ENCODE results near the gene NCBP3. TPM values are rescaled to one million over a fixed set of nuclear protein-coding genes. Genes with fewer than 3 reads are reported as not detected.

The NCBP3 gene
- total RNA-seq, 4 donors from 2014 or later: 17.3 to 31.5 (median 21.3) TPM

DNA sequence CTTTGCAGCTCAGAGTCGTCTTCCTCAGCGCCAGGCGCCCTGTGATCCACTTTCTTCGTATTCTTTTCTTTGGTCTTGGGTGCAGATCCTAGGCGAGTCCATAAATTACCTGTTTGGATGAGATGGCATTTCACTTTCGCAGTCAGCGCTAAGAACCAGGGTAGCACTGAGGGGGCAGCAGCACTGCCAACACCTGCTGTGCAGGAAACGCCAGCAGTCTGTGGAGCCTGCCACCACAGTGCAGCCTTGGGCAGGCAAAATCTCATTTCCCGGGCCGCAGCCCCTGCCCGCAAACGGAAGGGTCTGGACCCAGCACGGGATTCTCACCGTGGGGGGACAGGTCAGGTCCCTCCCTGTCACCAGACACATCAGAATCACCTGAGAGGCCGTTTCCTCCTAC, 32.9 kb downstream of the NCBP3 start:
- Histone ChIP-seq H3K27me3 (no peaks in the 10 kb centered on the region), H3K27ac (no peak overlapping the region), H3K4me1 (no peaks in the 10 kb centered on the region), H3K4me3 (no peak overlapping the region), H3K36me3 (peaks cover 6 to 98% (median 22%) of the 10 kb centered on the region in 3 donors), H3K9me3 (no peaks in the 10 kb centered on the region)
- no peak for DNase-seq (ENCODE audit: low spot score in 2 of 2)
- TF ChIP-seq POLR2A (IDR thresholded peaks at IDR 0.05): no peak
- no peak for TF ChIP-seq EP300 (IDR thresholded peaks at IDR 0.05)
- WGBS, 2 donors: 93 to 95% methylated on average over 15 of the region's 15 CpGs

DNA sequence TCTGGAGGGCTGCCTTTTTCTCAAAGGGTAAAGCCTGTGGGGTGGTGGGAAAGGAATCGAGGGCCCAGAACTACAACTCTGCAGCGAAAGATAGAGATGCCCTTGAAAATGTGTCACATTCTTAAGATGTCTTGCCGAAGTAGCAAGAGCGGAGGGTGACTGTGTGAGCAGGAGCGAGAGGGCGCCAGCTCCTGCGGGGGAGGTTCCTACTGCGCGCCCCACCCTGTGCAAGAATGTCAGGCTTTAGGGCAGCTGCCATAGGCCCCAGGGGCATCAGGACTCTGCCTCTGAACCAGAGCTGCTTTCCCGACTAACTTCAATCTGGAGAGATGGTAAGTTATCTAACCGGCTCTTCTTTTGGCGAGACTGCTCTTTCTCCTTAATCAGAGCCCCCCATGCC, 33.3 kb downstream of the NCBP3 start:
- 90 to 93% methylated on average over 12 of the region's 12 CpGs for WGBS, 2 donors
- Histone ChIP-seq H3K27me3 (no peaks in the 10 kb centered on the region), H3K27ac (no peak overlapping the region), H3K9me3 (no peaks in the 10 kb centered on the region), H3K4me3 (no peak overlapping the region), H3K4me1 (no peaks in the 10 kb centered on the region), H3K36me3 (peaks cover 6 to 98% (median 22%) of the 10 kb centered on the region in 3 donors)
- TF ChIP-seq, protein P1, sequence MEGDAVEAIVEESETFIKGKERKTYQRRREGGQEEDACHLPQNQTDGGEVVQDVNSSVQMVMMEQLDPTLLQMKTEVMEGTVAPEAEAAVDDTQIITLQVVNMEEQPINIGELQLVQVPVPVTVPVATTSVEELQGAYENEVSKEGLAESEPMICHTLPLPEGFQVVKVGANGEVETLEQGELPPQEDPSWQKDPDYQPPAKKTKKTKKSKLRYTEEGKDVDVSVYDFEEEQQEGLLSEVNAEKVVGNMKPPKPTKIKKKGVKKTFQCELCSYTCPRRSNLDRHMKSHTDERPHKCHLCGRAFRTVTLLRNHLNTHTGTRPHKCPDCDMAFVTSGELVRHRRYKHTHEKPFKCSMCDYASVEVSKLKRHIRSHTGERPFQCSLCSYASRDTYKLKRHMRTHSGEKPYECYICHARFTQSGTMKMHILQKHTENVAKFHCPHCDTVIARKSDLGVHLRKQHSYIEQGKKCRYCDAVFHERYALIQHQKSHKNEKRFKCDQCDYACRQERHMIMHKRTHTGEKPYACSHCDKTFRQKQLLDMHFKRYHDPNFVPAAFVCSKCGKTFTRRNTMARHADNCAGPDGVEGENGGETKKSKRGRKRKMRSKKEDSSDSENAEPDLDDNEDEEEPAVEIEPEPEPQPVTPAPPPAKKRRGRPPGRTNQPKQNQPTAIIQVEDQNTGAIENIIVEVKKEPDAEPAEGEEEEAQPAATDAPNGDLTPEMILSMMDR (IDR thresholded peaks at IDR 0.05): no peak
- TF ChIP-seq EP300 (IDR thresholded peaks at IDR 0.05) (no peak), POLR2A (IDR thresholded peaks at IDR 0.05) (no peak)
- DNase-seq (ENCODE audit: low spot score in 2 of 2): no peak

DNA sequence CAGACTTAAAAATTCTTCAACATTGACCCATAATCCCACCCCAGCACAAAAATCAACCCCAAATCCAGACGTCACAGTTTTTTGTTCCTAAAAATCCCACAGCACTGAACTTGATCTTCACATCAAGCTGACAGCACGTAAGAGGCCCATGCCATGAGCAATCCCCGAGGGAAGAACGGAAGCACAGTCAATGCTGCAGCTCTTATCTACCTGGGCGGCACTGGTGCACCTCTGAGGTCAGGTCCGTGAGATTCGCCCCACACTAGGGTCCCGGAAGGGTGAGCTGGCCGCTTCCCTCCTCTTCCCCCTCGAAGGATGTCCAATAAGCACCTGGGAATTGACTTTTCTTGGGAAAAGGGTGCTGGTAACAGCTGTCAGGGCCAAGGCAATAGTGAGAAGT, 33.8 kb downstream of the NCBP3 start:
- WGBS, 2 donors: 85 to 89% methylated on average over 10 of the region's 10 CpGs
- no peaks in the 10 kb centered on the region for H3K27me3 ChIP-seq
- no peak overlapping the region for H3K4me3 ChIP-seq
- no peak for TF ChIP-seq POLR2A (IDR thresholded peaks at IDR 0.05)
- TF ChIP-seq EP300 (IDR thresholded peaks at IDR 0.05): no peak
- TF ChIP-seq, protein P1 (IDR thresholded peaks at IDR 0.05): no peak
- H3K27ac ChIP-seq: no peak overlapping the region
- no peaks in the 10 kb centered on the region for H3K4me1 ChIP-seq
- DNase-seq (ENCODE audit: low spot score in 2 of 2): no peak
- H3K9me3 ChIP-seq: no peaks in the 10 kb centered on the region
- peaks cover 6 to 98% (median 22%) of the 10 kb centered on the region in 3 donors for H3K36me3 ChIP-seq

DNA sequence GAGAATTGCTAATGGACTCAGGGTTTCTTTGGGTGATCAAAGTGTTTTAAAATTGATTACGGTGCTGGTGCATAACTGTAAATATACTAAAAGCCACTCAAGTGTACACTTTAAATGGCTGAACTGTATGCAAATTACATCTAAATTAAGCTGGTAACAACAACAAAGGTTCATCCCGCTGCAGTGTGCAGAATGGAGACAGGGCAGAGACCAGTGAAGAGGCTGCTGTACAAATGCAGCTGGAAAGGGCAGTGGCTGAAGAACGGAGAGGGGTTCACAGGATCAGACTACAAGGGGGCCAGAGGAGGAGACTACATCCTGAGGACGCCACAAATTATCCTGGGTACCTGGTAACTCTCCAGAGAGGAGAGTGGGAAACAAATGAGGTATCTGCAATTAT, 36.0 kb downstream of the NCBP3 start:
- 82 to 89% methylated on average over 4 of the region's 4 CpGs for WGBS, 2 donors
- Histone ChIP-seq H3K4me3 (no peak overlapping the region), H3K27ac (no peak overlapping the region), H3K9me3 (no peaks in the 10 kb centered on the region), H3K4me1 (no peaks in the 10 kb centered on the region), H3K27me3 (no peaks in the 10 kb centered on the region), H3K36me3 (peaks cover 0 to 97% (median 22%) of the 10 kb centered on the region in 3 donors)
- DNase-seq (ENCODE audit: low spot score in 2 of 2): no peak
- TF ChIP-seq POLR2A (IDR thresholded peaks at IDR 0.05) (no peak), EP300 (IDR thresholded peaks at IDR 0.05) (no peak)
- TF ChIP-seq, protein P1 (IDR thresholded peaks at IDR 0.05): no peak

DNA sequence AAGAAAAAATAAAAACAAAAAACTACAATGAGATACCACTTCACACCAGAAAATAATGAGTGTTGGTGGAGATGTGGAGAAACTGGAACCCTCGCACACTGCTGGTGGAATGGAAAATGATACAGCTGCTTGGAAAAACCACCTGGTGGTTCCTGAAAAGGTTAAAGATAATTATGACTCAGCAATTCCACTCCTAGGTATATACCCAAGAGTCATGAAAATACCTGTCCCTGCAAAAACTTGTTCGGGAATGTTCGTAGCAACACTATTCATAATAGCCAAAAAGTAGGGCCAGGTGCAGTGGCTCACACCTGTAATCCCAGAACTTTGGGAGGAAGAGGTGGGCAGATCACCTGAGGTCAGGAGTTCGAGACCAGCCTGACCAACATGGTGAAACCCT, 36.9 kb downstream of the NCBP3 start:
- Histone ChIP-seq H3K27ac (no peak overlapping the region), H3K36me3 (peaks cover 0 to 90% (median 19%) of the 10 kb centered on the region in 3 donors), H3K27me3 (no peaks in the 10 kb centered on the region), H3K4me1 (no peaks in the 10 kb centered on the region), H3K9me3 (no peaks in the 10 kb centered on the region), H3K4me3 (no peak overlapping the region)
- no peak for DNase-seq (ENCODE audit: low spot score in 2 of 2)
- TF ChIP-seq, protein P1 (IDR thresholded peaks at IDR 0.05): no peak
- TF ChIP-seq POLR2A (IDR thresholded peaks at IDR 0.05): no peak
- TF ChIP-seq EP300 (IDR thresholded peaks at IDR 0.05): no peak
- 93 to 94% methylated on average over 4 of the region's 4 CpGs for WGBS, 2 donors

DNA sequence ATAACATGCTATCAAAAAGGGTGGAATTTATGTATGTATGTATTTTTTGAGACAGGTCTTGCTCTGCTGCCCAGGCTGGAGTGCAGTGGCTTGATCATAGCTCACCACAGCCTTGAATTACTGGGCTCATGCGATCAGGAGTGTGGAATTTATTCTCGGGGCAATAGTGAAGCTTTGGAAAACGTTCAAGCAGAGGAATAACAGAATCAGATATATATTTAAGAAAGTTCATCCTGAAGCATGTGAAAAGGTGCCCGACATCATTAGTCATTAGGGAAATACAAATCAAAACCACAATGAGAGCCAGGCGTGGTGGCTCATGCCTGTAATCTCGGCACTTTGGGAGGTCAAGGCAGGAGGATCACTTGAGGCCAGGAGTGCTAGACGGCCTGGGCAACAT, 37.3 kb downstream of the NCBP3 start:
- 83 to 89% methylated on average over 7 of the region's 7 CpGs for WGBS, 2 donors
- Histone ChIP-seq H3K4me3 (no peak overlapping the region), H3K9me3 (no peaks in the 10 kb centered on the region), H3K27me3 (no peaks in the 10 kb centered on the region), H3K27ac (no peak overlapping the region), H3K36me3 (peaks cover 0 to 85% (median 15%) of the 10 kb centered on the region in 3 donors), H3K4me1 (no peaks in the 10 kb centered on the region)
- TF ChIP-seq EP300 (IDR thresholded peaks at IDR 0.05) (no peak), POLR2A (IDR thresholded peaks at IDR 0.05) (no peak)
- TF ChIP-seq, protein P1 (IDR thresholded peaks at IDR 0.05): no peak
- no peak for DNase-seq (ENCODE audit: low spot score in 2 of 2)

Data from tibial nerve (tissue), 4 donors.